ENCODE measurements around the gene MCTP1.

MCTP1 gene

GRCh38 chr5:95105638-95106037 lies 179.3 kb downstream of the MCTP1 start:
- no peak for TF ChIP-seq GABPA (IDR thresholded peaks at IDR 0.05; ENCODE audit: low read depth)
- no peak for TF ChIP-seq REST (IDR thresholded peaks at IDR 0.05; ENCODE audit: insufficient replicate concordance, low read depth)
- no peak for TF ChIP-seq POLR2AphosphoS5 (IDR thresholded peaks at IDR 0.05; ENCODE audit: low read depth)
- no peak for TF ChIP-seq SPI1 (IDR thresholded peaks at IDR 0.05; ENCODE audit: borderline replicate concordance, low read depth)
- TF ChIP-seq CTCF (IDR thresholded peaks at IDR 0.05; ENCODE audit: insufficient read depth, low read length), result no peak
- Histone ChIP-seq H3K27ac (replicated peaks) (no peak overlapping the region), H3K4me3 (replicated peaks; ENCODE audit: insufficient read depth, low read length) (no peak overlapping the region), H3K27me3 (ENCODE audit: insufficient read depth, poor library complexity, severe bottlenecking) (no peaks in the 10 kb centered on the region)
- DNase-seq (ENCODE audit: low read depth in 1 of 2, low spot score in 1 of 2), result no peak

GRCh38 chr5:95102687-95103086 lies 182.2 kb downstream of the MCTP1 start:
- no peak for DNase-seq (ENCODE audit: low read depth in 1 of 2, low spot score in 1 of 2)
- no peaks in the 10 kb centered on the region for H3K27me3 ChIP-seq (ENCODE audit: insufficient read depth, poor library complexity, severe bottlenecking)
- no peak overlapping the region for H3K4me3 ChIP-seq (replicated peaks; ENCODE audit: insufficient read depth, low read length)

GRCh38 chr5:95102080-95102479 lies 182.8 kb downstream of the MCTP1 start:
- TF ChIP-seq REST (IDR thresholded peaks at IDR 0.05; ENCODE audit: insufficient replicate concordance, low read depth) (no peak), CTCF (IDR thresholded peaks at IDR 0.05; ENCODE audit: insufficient read depth, low read length) (no peak)
- H3K27ac ChIP-seq (replicated peaks), result no peak overlapping the region
- DNase-seq (ENCODE audit: low read depth in 1 of 2, low spot score in 1 of 2), result no peak
- H3K4me3 ChIP-seq (replicated peaks; ENCODE audit: insufficient read depth, low read length), result no peak overlapping the region
- no peaks in the 10 kb centered on the region for H3K27me3 ChIP-seq (ENCODE audit: insufficient read depth, poor library complexity, severe bottlenecking)

More at GRCh38 chr5:95102687-95103086, 182.2 kb downstream of the MCTP1 start:
- no peak for TF ChIP-seq POLR2AphosphoS5 (IDR thresholded peaks at IDR 0.05; ENCODE audit: low read depth)
- no peak for TF ChIP-seq GABPA (IDR thresholded peaks at IDR 0.05; ENCODE audit: low read depth)
- no peak for TF ChIP-seq REST (IDR thresholded peaks at IDR 0.05; ENCODE audit: insufficient replicate concordance, low read depth)
- TF ChIP-seq CTCF (IDR thresholded peaks at IDR 0.05; ENCODE audit: insufficient read depth, low read length), result no peak
- no peak for TF ChIP-seq SPI1 (IDR thresholded peaks at IDR 0.05; ENCODE audit: borderline replicate concordance, low read depth)
- no peak overlapping the region for H3K27ac ChIP-seq (replicated peaks)
